HEK293 (cell line): Measurements from ENCODE around the gene CTIF.

Experiments used
- BCL11A ChIP-seq: fragments of 450-650 bp; formaldehyde crosslinking; IDR thresholded peaks from 2 replicates; pipeline ENCODE4 v1.5.1; 2016; ENCODE audit warnings: low read depth, missing biosample characterization, missing genetic modification characterization
- CTCF ChIP-seq: fragments of 450-650 bp; formaldehyde crosslinking; IDR thresholded peaks from 2 replicates; pipeline ENCODE4 v1.5.1; 2016; ENCODE audit warnings: missing biosample characterization, missing genetic modification characterization
- KLF17 ChIP-seq: fragments of 450-650 bp; formaldehyde crosslinking; IDR thresholded peaks from 2 replicates; pipeline ENCODE4 v1.5.1; 2016; ENCODE audit warnings: missing biosample characterization, missing genetic modification characterization
- RBAK ChIP-seq: fragments of 450-650 bp; formaldehyde crosslinking; IDR thresholded peaks from 2 replicates; pipeline ENCODE4 v1.5.1; 2016; ENCODE audit warnings: missing biosample characterization, missing genetic modification characterization
- SETDB1 ChIP-seq: IDR thresholded peaks from one replicate; pipeline ENCODE4 v1.6.1; 2017; ENCODE audit warnings: mild to moderate bottlenecking, low read length, moderate library complexity, mixed read lengths; ENCODE audit not compliant: insufficient read length
- ZBTB20 ChIP-seq: fragments of 450-650 bp; formaldehyde crosslinking; IDR thresholded peaks from 2 replicates; pipeline ENCODE4 v1.5.1; 2016; ENCODE audit warnings: missing biosample characterization, missing genetic modification characterization
- ZNF133 ChIP-seq: fragments of 450-650 bp; formaldehyde crosslinking; IDR thresholded peaks from 2 replicates; pipeline ENCODE4 v1.5.1; 2016; ENCODE audit warnings: missing biosample characterization, missing genetic modification characterization
- ZNF138 ChIP-seq: fragments of 450-650 bp; formaldehyde crosslinking; IDR thresholded peaks from 2 replicates; pipeline ENCODE4 v1.5.1; 2016; ENCODE audit warnings: missing biosample characterization, missing genetic modification characterization, borderline replicate concordance
- ZNF585B ChIP-seq: fragments of 450-650 bp; formaldehyde crosslinking; IDR thresholded peaks from 2 replicates; pipeline ENCODE4 v1.5.1; 2016; ENCODE audit warnings: missing biosample characterization, missing genetic modification characterization
- ZNF600 ChIP-seq: fragments of 450-650 bp; formaldehyde crosslinking; IDR thresholded peaks from 2 replicates; pipeline ENCODE4 v1.5.1; 2016; ENCODE audit warnings: missing biosample characterization, missing genetic modification characterization
- ZNF639 ChIP-seq: fragments of 450-650 bp; formaldehyde crosslinking; IDR thresholded peaks from 2 replicates; pipeline ENCODE4 v1.5.1; 2016; ENCODE audit warnings: missing biosample characterization, missing genetic modification characterization

- no peak for TF ChIP-seq CTCF (tag by site-specific recombination)
- TF ChIP-seq RBAK, result no peak
- no peak for TF ChIP-seq KLF17 (tag by site-specific recombination)
- no peak for TF ChIP-seq ZNF639 (tag by site-specific recombination)
- no peak for TF ChIP-seq ZNF133
- TF ChIP-seq ZBTB20 (tag by site-specific recombination), result no peak
- TF ChIP-seq ZNF585B, result no peak
- TF ChIP-seq ZNF600 (tag by site-specific recombination), result no peak
- TF ChIP-seq SETDB1, result no peak
- TF ChIP-seq BCL11A (tag by site-specific recombination), result no peak
- no peak for TF ChIP-seq ZNF138 (tag by site-specific recombination)
Observed at GRCh38 chr18:48840491-48840877, 301.7 kb downstream of the CTIF start.
